ENCODE results near the gene FADS2. TPM values are rescaled to one million over a fixed set of nuclear protein-coding genes. Genes with fewer than 3 reads are reported as not detected.

Gene FADS2
- total RNA-seq, 1 experiment from 2014 or later = 36.3 TPM

DNA sequence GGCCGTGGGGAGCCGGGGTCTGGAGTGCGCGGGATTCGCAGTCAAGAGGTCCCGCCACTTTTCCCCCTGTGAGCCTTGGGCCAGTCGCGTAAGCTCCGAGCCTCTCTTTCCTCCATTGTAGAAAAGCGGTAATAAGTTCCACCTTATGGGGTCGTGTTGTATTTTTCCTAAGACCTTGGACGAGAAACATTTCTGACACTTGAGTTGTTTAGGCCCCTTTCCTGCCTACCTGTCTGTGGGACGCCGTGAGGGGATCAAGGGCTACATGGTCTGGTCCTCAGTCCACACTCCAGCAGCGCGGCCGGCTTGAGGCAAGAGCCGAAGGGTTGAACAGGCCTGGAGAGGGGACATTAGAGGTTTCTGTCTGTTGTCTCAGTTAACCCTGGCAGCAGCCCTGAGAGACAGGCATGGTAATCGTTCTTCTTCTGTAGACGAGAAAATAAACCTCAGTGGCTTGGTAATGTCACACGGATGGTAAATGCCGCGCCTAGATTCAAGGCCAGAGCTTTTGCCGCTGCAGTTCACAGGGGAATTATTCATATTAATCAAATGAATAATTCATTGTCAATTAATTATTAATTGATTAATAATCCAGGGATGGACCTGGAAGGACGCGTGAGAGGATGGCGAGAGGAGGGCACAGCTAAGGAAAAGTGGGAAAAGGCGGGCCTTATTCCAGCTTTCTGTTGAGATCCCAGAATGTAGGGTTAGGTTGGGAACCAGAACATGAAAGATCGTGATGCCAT is 34.8 kb upstream of the FADS2 start:
- BruUV-seq (replicated peaks) = TSS peak; percentile 52
- DNase-seq = peak in 1 of 2 experiments; percentile 35
- peaks cover 8% of the 10 kb centered on the region for H3K36me3 ChIP-seq (ENCODE audit: control insufficient read depth, insufficient read depth, low read length)
- CTCF ChIA-PET = interaction anchor here (0.8 to 2.5 kb wide), 8 partner anchors 22 to 315 kb away, joined by 3 to 24 read pairs (median 8); partner anchors contain the start of gene FADS1
- no peak for TF ChIP-seq CTCF (IDR thresholded peaks at IDR 0.05; ENCODE audit: insufficient read depth in 1 of 2, low read depth in 1 of 2, low read length in 1 of 2, severe bottlenecking in 1 of 2, unreplicated experiment in 1 of 2)
- Mint-ChIP-seq H3K4me3 (ENCODE audit: unreplicated experiment) (peak overlapping the region; percentile 96), H3K9me3 (ENCODE audit: unreplicated experiment) (no peaks in the 10 kb centered on the region), H3K27ac (ENCODE audit: unreplicated experiment) (peak overlapping the region; percentile 100), H3K36me3 (ENCODE audit: insufficient read depth, unreplicated experiment) (peaks cover 82% of the 10 kb centered on the region), H3K27me3 (ENCODE audit: insufficient read depth, unreplicated experiment) (no peaks in the 10 kb centered on the region), H3K4me1 (ENCODE audit: low read depth, unreplicated experiment) (peaks cover 14% of the 10 kb centered on the region)
- peak overlapping the region; percentile 54 for H3K4me3 ChIP-seq (ENCODE audit: low read depth, low read length)
- intact Hi-C loops (cut with micrococcal nuclease; ENCODE audit: unreplicated experiment) = no loop called here
- H3K4me1 ChIP-seq = peaks cover 5% of the 10 kb centered on the region; the same call in 1 of the 2 replicates
- POLR2A ChIA-PET = interaction anchor here (0.5 to 2.6 kb wide), 9 partner anchors 8 to 162 kb away, joined by 3 to 60 read pairs (median 3); partner anchors contain the start of gene FADS1
- H3K9me3 ChIP-seq = no peaks in the 10 kb centered on the region
- no peaks in the 10 kb centered on the region for H3K27me3 ChIP-seq (replicated peaks; ENCODE audit: control insufficient read depth, insufficient read depth, low read length)

DNA sequence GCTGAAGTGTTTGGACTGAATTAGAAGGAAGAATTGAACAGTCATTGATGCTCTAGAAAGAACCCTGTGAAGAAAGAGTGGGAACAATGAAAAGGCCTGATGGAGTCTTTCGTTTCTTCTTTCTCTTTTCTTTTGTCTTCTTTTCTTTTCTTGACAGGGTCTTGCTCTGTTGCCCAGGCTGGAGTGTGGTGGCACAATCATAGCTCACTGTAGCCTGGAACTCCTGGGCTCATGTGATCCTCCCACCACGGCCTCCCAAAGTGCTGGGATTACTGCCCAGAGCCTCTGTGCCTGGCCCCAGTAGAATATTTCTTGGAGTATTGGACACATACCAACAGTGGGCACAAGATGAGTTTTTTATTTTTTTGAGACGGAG is 34.3 kb upstream of the FADS2 start:
- H3K27ac Mint-ChIP-seq (ENCODE audit: unreplicated experiment) = peak overlapping the region; percentile 100
- peaks cover 8% of the 10 kb centered on the region for H3K36me3 ChIP-seq (ENCODE audit: control insufficient read depth, insufficient read depth, low read length)
- no peaks in the 10 kb centered on the region for H3K9me3 ChIP-seq
- H3K27me3 Mint-ChIP-seq (ENCODE audit: insufficient read depth, unreplicated experiment) = no peaks in the 10 kb centered on the region
- H3K4me1 Mint-ChIP-seq (ENCODE audit: low read depth, unreplicated experiment) = peaks cover 13% of the 10 kb centered on the region
- no peak for DNase-seq
- H3K4me1 ChIP-seq = peaks cover 5% of the 10 kb centered on the region; the same call in 1 of the 2 replicates
- CTCF ChIA-PET = interaction anchor here (1.7 to 2.5 kb wide), 2 partner anchors 21 to 46 kb away, joined by 9 to 24 read pairs; no protein-coding TSS in a partner anchor
- BruUV-seq (replicated peaks) = no TSS peak
- H3K27me3 ChIP-seq (replicated peaks; ENCODE audit: control insufficient read depth, insufficient read depth, low read length) = no peaks in the 10 kb centered on the region
- intact Hi-C loops (cut with micrococcal nuclease; ENCODE audit: unreplicated experiment) = no loop called here
- H3K36me3 Mint-ChIP-seq (ENCODE audit: insufficient read depth, unreplicated experiment) = peaks cover 82% of the 10 kb centered on the region
- H3K4me3 ChIP-seq (ENCODE audit: low read depth, low read length) = peak overlapping the region; percentile 54
- TF ChIP-seq CTCF (IDR thresholded peaks at IDR 0.05; ENCODE audit: insufficient read depth in 1 of 2, low read depth in 1 of 2, low read length in 1 of 2, severe bottlenecking in 1 of 2, unreplicated experiment in 1 of 2) = no peak
- no peaks in the 10 kb centered on the region for H3K9me3 Mint-ChIP-seq (ENCODE audit: unreplicated experiment)
- peak overlapping the region; percentile 96 for H3K4me3 Mint-ChIP-seq (ENCODE audit: unreplicated experiment)
- POLR2A ChIA-PET = interaction anchor here (2.6 kb wide), 1 partner anchor 22 kb away, joined by 60 read pairs; the partner anchor contains the start of gene FADS1

DNA sequence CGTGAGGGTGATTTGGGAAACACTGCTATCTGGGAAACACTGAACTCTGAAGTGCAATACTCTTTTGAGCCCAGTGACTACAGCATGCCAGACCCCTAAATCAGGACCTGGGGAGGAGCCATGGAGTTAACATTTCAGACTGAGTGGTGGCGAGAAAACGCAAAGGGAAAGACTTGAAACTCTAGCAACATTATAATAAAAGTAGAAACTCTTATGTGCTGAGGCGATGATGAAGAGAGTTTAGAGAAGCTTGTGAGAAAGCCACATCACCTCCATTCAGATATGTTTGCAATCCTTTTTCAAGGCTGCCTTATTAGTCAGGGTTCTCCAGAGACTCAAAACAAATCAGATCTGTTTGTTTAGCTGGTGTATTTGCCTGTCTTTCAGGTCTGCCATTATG is 33.5 kb upstream of the FADS2 start:
- POLR2A ChIA-PET = interaction anchor here (4.3 kb wide), 1 partner anchor 21 kb away, joined by 30 read pairs; no protein-coding TSS in a partner anchor
- H3K4me1 ChIP-seq = peaks cover 5% of the 10 kb centered on the region; the same call in 1 of the 2 replicates

More for the DNA sequence above, 33.5 kb upstream of the FADS2 start:
- TF ChIP-seq CTCF (IDR thresholded peaks at IDR 0.05; ENCODE audit: insufficient read depth in 1 of 2, low read depth in 1 of 2, low read length in 1 of 2, severe bottlenecking in 1 of 2, unreplicated experiment in 1 of 2) = no peak
- Histone ChIP-seq H3K9me3 (no peaks in the 10 kb centered on the region), H3K4me3 (ENCODE audit: low read depth, low read length) (no peak overlapping the region), H3K27me3 (replicated peaks; ENCODE audit: control insufficient read depth, insufficient read depth, low read length) (no peaks in the 10 kb centered on the region), H3K36me3 (ENCODE audit: control insufficient read depth, insufficient read depth, low read length) (peaks cover 6% of the 10 kb centered on the region)
- intact Hi-C loops (cut with micrococcal nuclease; ENCODE audit: unreplicated experiment) = no loop called here
- Mint-ChIP-seq H3K36me3 (ENCODE audit: insufficient read depth, unreplicated experiment) (peaks cover 82% of the 10 kb centered on the region), H3K9me3 (ENCODE audit: unreplicated experiment) (no peaks in the 10 kb centered on the region), H3K27me3 (ENCODE audit: insufficient read depth, unreplicated experiment) (no peaks in the 10 kb centered on the region), H3K4me3 (ENCODE audit: unreplicated experiment) (no peak overlapping the region), H3K27ac (ENCODE audit: unreplicated experiment) (peak overlapping the region; percentile 100), H3K4me1 (ENCODE audit: low read depth, unreplicated experiment) (peaks cover 13% of the 10 kb centered on the region)
- CTCF ChIA-PET = no interaction called here
- no TSS peak for BruUV-seq (replicated peaks)
- DNase-seq = no peak

Measured in Caco-2 (cell line).